ENCODE results near the gene EGR2. TPM values are rescaled to one million over a fixed set of nuclear protein-coding genes. Genes with fewer than 3 reads are reported as not detected.
A peak's percentile ranks its signal among the peaks of the same experiment; 100 is the strongest.

The EGR2 gene
- total RNA-seq, 1 experiment from 2014 or later = 2.3 TPM

DNA sequence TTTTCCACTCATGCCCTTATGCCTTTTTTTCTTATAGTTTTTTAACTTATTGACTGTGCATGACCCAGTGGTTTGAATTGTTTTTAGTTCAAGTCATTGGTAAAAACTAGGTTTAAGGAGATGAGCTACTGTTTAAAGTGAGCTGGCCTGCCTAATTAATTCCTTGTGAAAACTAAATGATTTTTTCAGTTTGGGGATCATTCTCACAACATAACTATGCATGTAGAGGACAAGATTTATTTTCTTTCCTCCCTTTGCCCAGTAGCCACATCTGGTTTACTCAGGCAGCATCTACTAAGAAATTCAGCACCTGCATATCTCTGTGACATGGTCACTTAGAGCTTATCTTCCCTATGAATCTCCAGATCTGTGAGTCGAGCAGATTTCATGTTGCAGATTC is 9.9 kb downstream of the EGR2 start:
- POLR2A ChIA-PET = interaction anchor here (1.2 kb wide), 1 partner anchor 9 kb away, joined by 3 read pairs; no protein-coding TSS in a partner anchor

GRCh38 chr10:62805231-62806099 is 10.7 kb downstream of the EGR2 start:
- CTCF ChIA-PET = interaction anchor here (1.7 to 2.1 kb wide), 2 partner anchors 11 to 13 kb away, joined by 4 to 5 read pairs; partner anchors contain the start of gene EGR2
- Histone ChIP-seq H3K4me1 (ENCODE audit: control insufficient read depth in 1 of 2, insufficient read depth in 2 of 2, low read length in 2 of 2) (peaks cover 4 to 16% of the 10 kb centered on the region in 2 experiments; a peak in 3 of 4 replicates), H3K79me2 (ENCODE audit: insufficient read depth, low read length) (peaks cover 40% of the 10 kb centered on the region), H3K9ac (ENCODE audit: low read length) (peak overlapping the region; percentile 84), H3K4me2 (ENCODE audit: low read length) (peak overlapping the region; percentile 92), H3K27ac (ENCODE audit: low read depth, low read length) (peak overlapping the region; percentile 90), H3K27me3 (ENCODE audit: insufficient read depth, low read length) (no peaks in the 10 kb centered on the region), H3K9me3 (ENCODE audit: control insufficient read depth in 1 of 2, insufficient read depth in 1 of 2, low read depth in 1 of 2, low read length in 2 of 2) (no peaks in the 10 kb centered on the region), H2AFZ (ENCODE audit: low read depth, low read length, poor library complexity, severe bottlenecking) (no peak overlapping the region), H3K4me3 (replicated peaks in 1 of 2; ENCODE audit: low read depth in 1 of 2, low read length in 2 of 2) (peak overlapping the region; percentile 71 to 90), H4K20me1 (ENCODE audit: insufficient read depth) (peaks cover 11% of the 10 kb centered on the region; the same call in 1 of the 2 replicates), H3K36me3 (ENCODE audit: control insufficient read depth in 1 of 2, insufficient read depth in 2 of 2, low read length in 2 of 2) (no peaks in the 10 kb centered on the region; a peak in 1 of 4 replicates), H3K9me2 (ENCODE audit: insufficient read depth) (no peaks in the 10 kb centered on the region)
- DNase-seq (ENCODE audit: low read depth, low spot score) = no peak
- RAD21 ChIA-PET (ENCODE audit: low non-redundant PET in 1 of 2, low total read pairs in 2 of 2, uncharacterized antibody in 2 of 2, unreplicated experiment in 2 of 2) = no interaction called here
- no peak for TF ChIP-seq REST (IDR thresholded peaks at IDR 0.05; ENCODE audit: low read depth)
- 0 out of 2 replicates have a peak, but pooled peaks have one; percentile 3 for TF ChIP-seq CBX3 (IDR thresholded peaks at IDR 0.05; ENCODE audit: low read depth)
- TF ChIP-seq CEBPB (IDR thresholded peaks at IDR 0.05; ENCODE audit: low read depth) = no peak
- peak; percentile 32 for TF ChIP-seq POLR2A (IDR thresholded peaks at IDR 0.05; ENCODE audit: borderline replicate concordance, extremely low read depth, insufficient read depth, insufficient read length)
- no peak for TF ChIP-seq TCF7L2 (IDR thresholded peaks at IDR 0.05; ENCODE audit: borderline replicate concordance, extremely low read depth, insufficient read depth, insufficient read length)
- TF ChIP-seq FOSL1 (IDR thresholded peaks at IDR 0.05; ENCODE audit: low read depth) = no peak
- TF ChIP-seq ZFX (IDR thresholded peaks at IDR 0.05) = peak; percentile 83
- POLR2A ChIA-PET = interaction anchor here (1.1 to 2.1 kb wide), 2 partner anchors 11 to 13 kb away, joined by 5 to 9 read pairs; partner anchors contain the start of gene EGR2
- peak; percentile 41 for ATAC-seq
- BruUV-seq (replicated peaks) = no TSS peak
- intact Hi-C loops (cut with micrococcal nuclease) = no loop called here

More for the DNA sequence above, 9.9 kb downstream of the EGR2 start:
- BruUV-seq (replicated peaks) = TSS peak; percentile 73
- ATAC-seq = no peak
- Histone ChIP-seq H3K79me2 (ENCODE audit: insufficient read depth, low read length) (peaks cover 40% of the 10 kb centered on the region), H3K4me1 (ENCODE audit: control insufficient read depth in 1 of 2, insufficient read depth in 2 of 2, low read length in 2 of 2) (peaks cover 4 to 16% of the 10 kb centered on the region in 2 experiments; a peak in 3 of 4 replicates), H3K27ac (ENCODE audit: low read depth, low read length) (no peak overlapping the region), H4K20me1 (ENCODE audit: insufficient read depth) (peaks cover 11% of the 10 kb centered on the region; the same call in 1 of the 2 replicates), H2AFZ (ENCODE audit: low read depth, low read length, poor library complexity, severe bottlenecking) (no peak overlapping the region), H3K4me3 (replicated peaks in 1 of 2; ENCODE audit: low read depth in 1 of 2, low read length in 2 of 2) (peak overlapping the region; percentile 71 to 90), H3K9me3 (ENCODE audit: control insufficient read depth in 1 of 2, insufficient read depth in 1 of 2, low read depth in 1 of 2, low read length in 2 of 2) (no peaks in the 10 kb centered on the region), H3K9me2 (ENCODE audit: insufficient read depth) (no peaks in the 10 kb centered on the region), H3K9ac (ENCODE audit: low read length) (peak overlapping the region; percentile 84; the same call in 1 of the 2 replicates), H3K4me2 (ENCODE audit: low read length) (peak overlapping the region; percentile 92), H3K27me3 (ENCODE audit: insufficient read depth, low read length) (no peaks in the 10 kb centered on the region), H3K36me3 (ENCODE audit: control insufficient read depth in 1 of 2, insufficient read depth in 2 of 2, low read length in 2 of 2) (no peaks in the 10 kb centered on the region; a peak in 1 of 4 replicates)
- TF ChIP-seq SIN3A (IDR thresholded peaks at IDR 0.05; ENCODE audit: low read depth) (no peak), RAD21 (IDR thresholded peaks at IDR 0.05; ENCODE audit: low read depth) (no peak), JUND (IDR thresholded peaks at IDR 0.05) (no peak), CBX3 (IDR thresholded peaks at IDR 0.05; ENCODE audit: low read depth) (no peak)
- RAD21 ChIA-PET (ENCODE audit: low non-redundant PET in 1 of 2, low total read pairs in 2 of 2, uncharacterized antibody in 2 of 2, unreplicated experiment in 2 of 2) = no interaction called here
- intact Hi-C loops (cut with micrococcal nuclease) = no loop called here
- no peak for DNase-seq (ENCODE audit: low read depth, low spot score)
- CTCF ChIA-PET = interaction anchor here (1.7 to 2.1 kb wide), 2 partner anchors 10 to 12 kb away, joined by 4 to 5 read pairs; partner anchors contain the start of gene EGR2

All from HCT116 (cell line).